SK-N-SH treated with all-trans-retinoic acid at 6 μM for 48 hours (cell line): Measurements from ENCODE around the gene EPHB6.

Experiments
- ARNTL ChIP-seq: fragments of 450-650 bp; formaldehyde crosslinking; IDR thresholded peaks from 2 replicates; pipeline ENCODE4 v1.5.0; 2020; ENCODE audit warnings: low read depth, mild to moderate bottlenecking, moderate library complexity, borderline replicate concordance
- PATZ1 ChIP-seq: fragments of 250-450 bp; sonication (Bioruptor Pico); IDR thresholded peaks from 2 replicates; pipeline ENCODE4 v1.8.0; 2020; ENCODE audit warnings: mild to moderate bottlenecking, moderate library complexity, borderline replicate concordance
- PPARA ChIP-seq: fragments of 250-450 bp; sonication (Bioruptor Pico); IDR thresholded peaks from 2 replicates; pipeline ENCODE4 v1.5.0; 2020; ENCODE audit warnings: mild to moderate bottlenecking, borderline replicate concordance
- RARB ChIP-seq: fragments of 250-450 bp; sonication (Bioruptor Pico); IDR thresholded peaks from 2 replicates; pipeline ENCODE4 v1.8.0; 2021; ENCODE audit warnings: mild to moderate bottlenecking, moderate library complexity
- SNAI2 ChIP-seq: fragments of 250-450 bp; sonication (Bioruptor Pico); IDR thresholded peaks from 2 replicates; pipeline ENCODE4 v1.5.0; 2020; ENCODE audit warnings: mild to moderate bottlenecking, moderate library complexity
- TOX ChIP-seq: fragments of 250-450 bp; sonication (Bioruptor Pico); IDR thresholded peaks from 2 replicates; pipeline ENCODE4 v1.8.0; 2021; ENCODE audit warnings: mild to moderate bottlenecking, moderate library complexity, borderline replicate concordance
- TSHZ2 ChIP-seq: fragments of 250-450 bp; sonication (Bioruptor Pico); IDR thresholded peaks from 2 replicates; pipeline ENCODE4 v1.5.0; 2020; ENCODE audit warnings: mild to moderate bottlenecking, moderate library complexity
- ZFP3 ChIP-seq: fragments of 250-450 bp; sonication (Bioruptor Pico); IDR thresholded peaks from 2 replicates; pipeline ENCODE4 v1.5.0; 2020; ENCODE audit warnings: mild to moderate bottlenecking, moderate library complexity
- ZFP30 ChIP-seq: fragments of 450-650 bp; formaldehyde crosslinking; IDR thresholded peaks from 2 replicates; pipeline ENCODE4 v1.5.0; 2022; ENCODE audit warnings: mild to moderate bottlenecking, moderate library complexity
- ZNF70 ChIP-seq: fragments of 450-650 bp; formaldehyde crosslinking; IDR thresholded peaks from 2 replicates; pipeline ENCODE4 v1.5.0; 2020; ENCODE audit warnings: mild to moderate bottlenecking, moderate library complexity

- TF ChIP-seq PATZ1 (CRISPR knock-in tag): no peak
- TF ChIP-seq ZFP3 (CRISPR knock-in tag): no peak
- TF ChIP-seq PPARA (CRISPR knock-in tag): no peak
- TF ChIP-seq SNAI2: no peak
- no peak for TF ChIP-seq TOX (CRISPR knock-in tag)
- TF ChIP-seq ZFP30 (CRISPR knock-in tag): no peak
- TF ChIP-seq ARNTL (CRISPR knock-in tag): no peak
- TF ChIP-seq RARB: no peak
- no peak for TF ChIP-seq TSHZ2 (CRISPR knock-in tag)
- no peak for TF ChIP-seq ZNF70 (CRISPR knock-in tag)
These were observed 40.4 kb upstream of the EPHB6 start for GRCh38 chr7:142814451-142814850.
